ENCODE results near the gene TGIF2.

DNA sequence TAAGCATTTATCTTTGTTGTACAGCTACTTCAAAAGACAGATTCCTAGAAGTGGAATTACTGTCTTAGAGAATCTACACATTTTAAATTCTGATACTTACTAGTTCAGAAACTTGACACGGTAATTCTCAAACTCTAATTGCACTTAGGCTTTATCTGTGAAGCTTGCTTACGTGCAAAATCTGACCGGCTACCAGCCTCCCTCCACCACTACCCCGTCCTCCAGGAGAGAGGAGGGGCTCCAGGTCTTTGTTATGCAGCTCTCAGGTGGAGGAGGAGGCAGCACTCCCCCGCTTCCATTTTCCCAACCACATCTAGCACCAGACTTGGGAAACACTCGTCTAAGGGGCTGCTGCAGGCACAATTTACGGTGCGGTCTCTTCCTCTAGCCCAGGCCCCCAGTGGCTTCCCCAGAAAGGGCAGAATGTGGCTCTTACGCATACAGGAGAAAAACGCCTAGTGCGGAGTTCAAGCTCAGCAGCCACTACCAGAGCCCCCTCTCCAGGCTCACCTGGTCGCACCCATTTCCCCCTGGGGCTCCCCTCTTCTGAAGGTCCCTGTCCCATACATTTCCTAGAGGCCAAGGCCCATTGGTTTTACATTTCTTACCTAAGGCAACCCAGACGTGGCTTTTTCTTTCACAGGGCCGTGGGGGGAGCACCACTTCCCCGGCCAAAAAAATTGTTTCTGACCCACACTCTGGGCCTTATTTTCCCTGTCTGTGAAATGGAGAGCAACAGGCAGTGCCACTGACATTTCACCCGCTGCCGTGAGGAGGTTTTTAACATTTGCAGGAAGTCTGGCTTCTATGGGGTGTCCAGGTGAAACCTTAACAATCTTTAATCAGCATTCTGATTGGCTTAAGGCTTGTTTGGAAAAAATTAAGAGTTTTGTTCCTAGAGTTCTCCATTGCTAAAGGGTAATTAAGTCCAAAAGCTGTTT, 1.6 kb upstream of the TGIF2 start:
- TF ChIP-seq EZH2phosphoT487 (IDR thresholded peaks at IDR 0.05; ENCODE audit: insufficient read depth, low read depth) (no peak), EZH2 (IDR thresholded peaks at IDR 0.05; ENCODE audit: insufficient read depth, poor library complexity, severe bottlenecking) (no peak)

Measured in GM23248 (cell line).